GM12892 (cell line): Measurements from ENCODE around the gene MAS1L.

Experiments used
- POLR2A ChIP-seq: IDR thresholded peaks from 2 replicates; pipeline ENCODE4 v1.6.1; 2011; ENCODE audit warnings: low read depth, low read length, control low read depth
- POLR2AphosphoS5 ChIP-seq: IDR thresholded peaks from 2 replicates; pipeline ENCODE4 v1.6.1; 2011; ENCODE audit warnings: low read depth, low read length, control low read depth

DNA sequence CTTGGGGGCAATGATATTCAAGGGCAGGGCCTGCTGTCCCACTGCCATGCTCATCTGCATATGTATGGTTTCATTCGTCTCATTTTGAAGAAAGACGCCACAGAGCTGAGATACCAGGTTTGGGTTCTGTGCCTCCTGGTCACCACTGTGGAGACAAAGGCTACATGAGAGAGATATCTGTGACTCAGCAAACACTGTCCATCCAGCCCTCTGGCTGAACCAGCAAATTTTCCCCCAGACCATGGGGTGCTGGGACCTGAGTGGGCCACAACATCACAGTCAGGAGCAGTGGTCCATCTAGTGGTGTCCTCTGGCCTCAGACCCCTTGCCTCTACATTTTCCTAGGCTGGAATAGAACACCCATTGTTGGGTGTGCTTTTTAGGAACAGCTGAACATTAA lies at the start of gene MAS1L:
- TF ChIP-seq POLR2A (no peak), POLR2AphosphoS5 (no peak)
